Hindlimb muscle (tissue), 1 donor: ENCODE measurements around the gene NDST3. TPM values are rescaled to one million over a fixed set of nuclear protein-coding genes. Genes with fewer than 3 reads are reported as not detected.

ENCODE experiments used
- DNase-seq: peaks from one replicate; pipeline ENCODE4 v3.0.0-alpha.2; 2013
- polyA plus RNA-seq: library from polyadenylated mRNA; unstranded; fragments of 120-200 nt; gene quantifications from one replicate; pipeline ENCODE4 v1.2.1, GENCODE V29; 2013; ENCODE audit not compliant: insufficient read length

The NDST3 gene
- polyA plus RNA-seq, 1 donor = not detected

GRCh38 chr4:118081434-118081833 is 47.1 kb downstream of the NDST3 start:
- no peak for DNase-seq

GRCh38 chr4:118082182-118082581 is 47.9 kb downstream of the NDST3 start:
- no peak for DNase-seq

GRCh38 chr4:118085700-118086099 is 51.4 kb downstream of the NDST3 start:
- no peak for DNase-seq

- DNase-seq = no peak
These were observed 52.1 kb downstream of the NDST3 start for GRCh38 chr4:118086344-118086743.

GRCh38 chr4:118087366-118087765 is 53.1 kb downstream of the NDST3 start:
- DNase-seq = no peak

- no peak for DNase-seq
These were observed 64.8 kb downstream of the NDST3 start for GRCh38 chr4:118099106-118099505.

GRCh38 chr4:118102195-118102594 is 67.9 kb downstream of the NDST3 start:
- no peak for DNase-seq

- DNase-seq = no peak
These were observed 78.1 kb downstream of the NDST3 start for GRCh38 chr4:118112117-118113046.

GRCh38 chr4:118113220-118113619 is 78.9 kb downstream of the NDST3 start:
- no peak for DNase-seq

GRCh38 chr4:118114720-118115119 is 80.4 kb downstream of the NDST3 start:
- no peak for DNase-seq

- DNase-seq = no peak
These were observed 86.0 kb downstream of the NDST3 start for GRCh38 chr4:118120120-118120760.

GRCh38 chr4:118124997-118125396 is 90.7 kb downstream of the NDST3 start:
- DNase-seq = no peak

- DNase-seq = no peak
These were observed 105.0 kb downstream of the NDST3 start for GRCh38 chr4:118139241-118139640.

- no peak for DNase-seq
These were observed 107.0 kb downstream of the NDST3 start for GRCh38 chr4:118141240-118141639.

GRCh38 chr4:118154649-118155048 is 120.4 kb downstream of the NDST3 start:
- DNase-seq = no peak

- DNase-seq = no peak
These were observed 121.2 kb downstream of the NDST3 start for GRCh38 chr4:118155516-118155915.

- DNase-seq = no peak
These were observed 124.6 kb downstream of the NDST3 start for GRCh38 chr4:118158763-118159375.

- no peak for DNase-seq
These were observed 133.0 kb downstream of the NDST3 start for GRCh38 chr4:118167306-118167705.

- DNase-seq = no peak
These were observed 137.1 kb downstream of the NDST3 start for GRCh38 chr4:118171381-118171780.

- no peak for DNase-seq
These were observed 138.8 kb downstream of the NDST3 start for GRCh38 chr4:118173126-118173525.

- DNase-seq = no peak
These were observed 139.9 kb downstream of the NDST3 start for GRCh38 chr4:118173956-118174725.

GRCh38 chr4:118175506-118175905 is 141.2 kb downstream of the NDST3 start:
- no peak for DNase-seq

GRCh38 chr4:118177126-118177525 is 142.8 kb downstream of the NDST3 start:
- no peak for DNase-seq
